Stomach smooth muscle (tissue), 2 donors: ENCODE measurements around the gene NRDE2.
"Not testable (repeated sequence)": the region's sequence is repeated elsewhere in the genome, so short reads cannot be mapped to it uniquely, and the experiment has no call there.

Experiments
- H3K27ac ChIP-seq: one replicate; pipeline ENCODE4 v1.7.0; 2013; ENCODE audit warnings: mild to moderate bottlenecking, low read length, inconsistent platforms
- H3K27me3 ChIP-seq, 2 donors: one replicate each; pipeline ENCODE4 v1.7.0; 2013; ENCODE audit warnings: low read length in 2 of 2; ENCODE audit not compliant: insufficient read depth in 2 of 2, control insufficient read depth in 1 of 2
- H3K36me3 ChIP-seq, 2 donors: one replicate each; pipeline ENCODE4 v1.7.0; 2013; ENCODE audit warnings: low read length in 2 of 2; ENCODE audit not compliant: control insufficient read depth in 2 of 2, insufficient read depth in 2 of 2
- H3K4me1 ChIP-seq: one replicate; pipeline ENCODE4 v1.7.0; 2013; ENCODE audit warnings: low read length; ENCODE audit not compliant: control insufficient read depth, insufficient read depth
- H3K4me3 ChIP-seq, 2 donors: one replicate each; pipeline ENCODE4 v1.7.0; 2013; ENCODE audit warnings: low read length in 2 of 2
- H3K9ac ChIP-seq, 2 donors: one replicate each; pipeline ENCODE4 v1.7.0; 2013; ENCODE audit warnings: low read length in 2 of 2, mild to moderate bottlenecking in 1 of 2
- H3K9me3 ChIP-seq, 2 donors: one replicate each; pipeline ENCODE4 v1.7.0; 2013; ENCODE audit warnings: low read length in 2 of 2; ENCODE audit not compliant: control insufficient read depth in 2 of 2
- donor health status: healthy.
- donor health status: Pancreatic carcinoma.

NRDE2 gene

DNA sequence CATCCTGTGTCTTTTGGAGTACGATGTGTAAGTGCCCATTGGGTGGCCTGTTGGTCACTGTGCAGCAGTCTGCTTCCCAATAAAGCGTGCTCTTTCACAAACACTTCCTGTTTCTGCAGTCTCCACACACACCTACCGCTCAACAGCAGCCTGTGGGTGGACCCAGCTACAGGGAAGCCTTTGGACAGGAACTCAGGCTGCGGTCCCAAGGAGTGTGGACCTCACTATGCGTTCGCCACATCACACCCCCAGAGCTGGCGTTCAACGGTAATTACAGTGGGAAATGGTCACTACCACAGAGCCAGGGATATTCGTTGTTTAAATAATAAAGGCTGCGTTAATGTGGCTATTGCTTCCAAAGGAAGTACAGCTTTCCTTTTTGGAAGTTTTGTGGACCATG lies 59.2 kb downstream of the NRDE2 start:
- Histone ChIP-seq H3K27ac (no peak overlapping the region), H3K27me3 (no peaks in the 10 kb centered on the region), H3K4me1 (peaks cover 7% of the 10 kb centered on the region), H3K4me3 (no peak overlapping the region), H3K36me3 (peaks cover 34 to 48% of the 10 kb centered on the region in 2 donors), H3K9ac (no peak overlapping the region), H3K9me3 (no peaks in the 10 kb centered on the region)

GRCh38 chr14:90268420-90268819 lies 63.3 kb downstream of the NRDE2 start:
- Histone ChIP-seq H3K4me3 (no peak overlapping the region), H3K36me3 (peaks cover 59 to 71% of the 10 kb centered on the region in 2 donors), H3K4me1 (no peaks in the 10 kb centered on the region), H3K27ac (no peak overlapping the region), H3K27me3 (no peaks in the 10 kb centered on the region), H3K9me3 (no peaks in the 10 kb centered on the region), H3K9ac (no peak overlapping the region)

DNA sequence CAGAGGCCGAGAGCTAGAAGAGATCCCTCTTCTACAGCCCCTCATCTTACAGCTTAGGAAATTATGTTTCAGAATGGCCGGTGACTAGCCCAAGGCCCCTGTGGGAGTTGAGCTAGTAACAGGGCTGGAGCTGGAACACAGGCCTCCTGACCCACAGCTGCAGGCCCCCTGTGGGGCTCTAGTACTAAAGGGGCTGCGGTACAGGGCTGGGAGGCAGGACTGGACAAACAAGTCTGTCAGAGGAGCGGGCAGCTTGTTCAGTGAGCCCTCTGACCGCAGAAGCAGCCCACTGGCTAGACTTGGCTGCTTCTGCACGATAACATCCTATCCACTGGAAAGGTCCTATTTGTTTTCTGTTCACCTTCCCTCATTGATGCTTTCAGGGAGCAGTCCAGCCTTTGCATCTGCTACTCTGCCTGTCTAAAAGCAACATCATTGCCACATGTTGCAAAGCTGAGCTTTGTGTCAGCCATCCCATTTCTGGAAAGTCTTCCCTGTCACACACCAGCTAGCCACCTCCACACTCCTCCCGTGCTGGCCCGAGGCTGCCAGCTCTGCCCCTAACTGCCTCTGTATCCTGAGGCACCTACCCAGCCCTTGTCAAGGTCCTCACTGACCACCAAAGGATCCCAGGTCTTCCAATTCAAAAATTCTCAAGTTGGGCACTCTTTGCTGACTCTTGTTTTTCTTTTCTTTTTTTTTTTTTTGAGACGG lies 65.1 kb downstream of the NRDE2 start:
- no peak overlapping the region for H3K27ac ChIP-seq
- H3K4me3 ChIP-seq: no peak overlapping the region
- no peaks in the 10 kb centered on the region for H3K27me3 ChIP-seq
- no peaks in the 10 kb centered on the region for H3K4me1 ChIP-seq
- no peaks in the 10 kb centered on the region for H3K9me3 ChIP-seq
- H3K36me3 ChIP-seq: peaks cover 56 to 67% of the 10 kb centered on the region in 2 donors
- no peak overlapping the region for H3K9ac ChIP-seq

- Histone ChIP-seq H3K4me3 (no peak overlapping the region), H3K27ac (no peak overlapping the region), H3K36me3 (peaks cover 52 to 55% of the 10 kb centered on the region in 2 donors), H3K9me3 (no peaks in the 10 kb centered on the region), H3K4me1 (no peaks in the 10 kb centered on the region), H3K9ac (no peak overlapping the region), H3K27me3 (no peaks in the 10 kb centered on the region)
Observed at GRCh38 chr14:90263748-90264449, 67.8 kb downstream of the NRDE2 start.

GRCh38 chr14:90256354-90257131 lies 75.2 kb downstream of the NRDE2 start, which contains the start of gene PSMC1:
TSS of gene PSMC1 (plus strand) at chr14:90256553. CDS start at chr14:90256598, 45 bp downstream.
- H3K36me3 ChIP-seq: peaks cover 10% of the 10 kb centered on the region in 2 donors
- H3K9me3 ChIP-seq: no peaks in the 10 kb centered on the region
- peak within 1 kb of the TSS; percentile 62 for H3K27ac ChIP-seq
- H3K27me3 ChIP-seq: no peaks in the 10 kb centered on the region
- peak within 1 kb of the TSS; percentile 91 to 95 for H3K9ac ChIP-seq
- peak within 1 kb of the TSS; percentile 94 to 98 for H3K4me3 ChIP-seq
- H3K4me1 ChIP-seq: no peaks in the 10 kb centered on the region

GRCh38 chr14:90255871-90256270 lies 75.9 kb downstream of the NRDE2 start:
- H3K9me3 ChIP-seq: no peaks in the 10 kb centered on the region
- peak overlapping the region; percentile 94 to 98 for H3K4me3 ChIP-seq
- H3K36me3 ChIP-seq: peaks cover 4 to 5% of the 10 kb centered on the region in 2 donors
- H3K9ac ChIP-seq: peak overlapping the region; percentile 91 to 95
- no peak overlapping the region for H3K27ac ChIP-seq
- H3K4me1 ChIP-seq: no peaks in the 10 kb centered on the region
- no peaks in the 10 kb centered on the region for H3K27me3 ChIP-seq

GRCh38 chr14:90253826-90254225 lies 77.9 kb downstream of the NRDE2 start:
- Histone ChIP-seq H3K27me3 (no peaks in the 10 kb centered on the region), H3K9me3 (no peaks in the 10 kb centered on the region), H3K36me3 (no peaks in the 10 kb centered on the region), H3K27ac (no peak overlapping the region), H3K4me3 (no peak overlapping the region), H3K9ac (no peak overlapping the region), H3K4me1 (no peaks in the 10 kb centered on the region)

GRCh38 chr14:90248594-90248993 lies 83.1 kb downstream of the NRDE2 start:
- Histone ChIP-seq H3K9ac (no peak overlapping the region), H3K9me3 (no peaks in the 10 kb centered on the region), H3K4me3 (no peak overlapping the region), H3K36me3 (no peaks in the 10 kb centered on the region), H3K4me1 (no peaks in the 10 kb centered on the region), H3K27me3 (no peaks in the 10 kb centered on the region), H3K27ac (no peak overlapping the region)

DNA sequence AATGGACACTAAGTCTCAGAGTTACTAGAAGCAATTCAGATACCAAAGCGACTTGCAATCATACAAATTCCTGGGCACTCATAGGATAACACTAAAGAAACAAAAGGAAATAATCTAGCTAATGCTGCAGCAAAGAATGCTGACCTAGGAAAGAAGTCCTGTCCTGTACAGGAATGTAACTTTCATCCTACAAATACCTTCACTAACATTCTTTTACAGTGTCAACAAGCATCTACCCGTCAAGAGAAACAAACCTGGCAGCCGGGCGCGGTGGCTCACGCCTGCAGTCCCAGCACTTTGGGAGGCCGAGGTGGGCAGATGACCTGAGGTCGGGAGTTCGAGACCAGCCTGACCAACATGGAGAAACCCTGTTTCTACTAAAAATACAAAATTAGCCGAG lies 84.3 kb downstream of the NRDE2 start:
- H3K9me3 ChIP-seq, H3K9ac ChIP-seq, H3K27me3 ChIP-seq, H3K36me3 ChIP-seq, H3K4me1 ChIP-seq, H3K27ac ChIP-seq, H3K4me3 ChIP-seq: not testable (repeated sequence)

DNA sequence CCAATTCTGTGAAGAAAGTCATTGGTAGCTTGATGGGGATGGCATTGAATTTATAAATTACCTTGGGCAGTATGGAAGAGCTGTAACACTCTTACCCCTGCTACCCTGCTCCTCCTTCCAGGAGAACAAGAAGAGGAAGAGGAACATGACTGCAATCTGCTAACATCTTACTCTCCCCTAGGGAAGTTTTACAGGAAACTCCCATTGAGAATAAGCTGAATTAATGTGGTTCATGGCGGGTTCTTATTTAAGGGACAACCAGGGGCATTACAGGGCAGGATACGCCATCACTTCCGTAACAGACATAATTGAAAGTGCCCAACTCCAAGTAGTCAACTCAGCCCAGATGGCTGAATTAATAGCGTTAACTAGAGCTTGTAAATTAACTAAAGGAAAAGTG lies 84.8 kb downstream of the NRDE2 start:
- no peaks in the 10 kb centered on the region for H3K27me3 ChIP-seq
- H3K4me3 ChIP-seq: no peak overlapping the region
- H3K27ac ChIP-seq: no peak overlapping the region
- H3K4me1 ChIP-seq: no peaks in the 10 kb centered on the region
- no peaks in the 10 kb centered on the region for H3K9me3 ChIP-seq
- H3K36me3 ChIP-seq: no peaks in the 10 kb centered on the region
- no peak overlapping the region for H3K9ac ChIP-seq
